Measurements from ENCODE around the gene ARSG. TPM values are rescaled to one million over a fixed set of nuclear protein-coding genes. Genes with fewer than 3 reads are reported as not detected.
"Not testable (repeated sequence)": the region's sequence is repeated elsewhere in the genome, so short reads cannot be mapped to it uniquely, and the experiment has no call there.

ARSG gene
- total RNA-seq, 1 donor from 2014 or later: 6.2 TPM

- H3K27ac Mint-ChIP-seq (ENCODE audit: unreplicated experiment): no peak overlapping the region
- no peak for DNase-seq (ENCODE audit: low read depth, low spot score)
- no peak overlapping the region for H3K4me3 Mint-ChIP-seq
- no peaks in the 10 kb centered on the region for H3K4me1 Mint-ChIP-seq
- TF ChIP-seq CTCF (conservative IDR thresholded peaks at IDR 0.05): no peak
- peaks cover 11% of the 10 kb centered on the region for H3K9me3 Mint-ChIP-seq
- peaks cover 11% of the 10 kb centered on the region for H3K36me3 Mint-ChIP-seq (ENCODE audit: low read depth)
- H3K27me3 Mint-ChIP-seq (ENCODE audit: low read depth): no peaks in the 10 kb centered on the region
These were observed 37.4 kb downstream of the ARSG start for GRCh38 chr17:68328676-68329075.

GRCh38 chr17:68329331-68329730 lies 38.0 kb downstream of the ARSG start:
- Mint-ChIP-seq H3K36me3 (ENCODE audit: low read depth) (peaks cover 11% of the 10 kb centered on the region), H3K27ac (ENCODE audit: unreplicated experiment) (no peak overlapping the region), H3K9me3 (peaks cover 11% of the 10 kb centered on the region), H3K27me3 (ENCODE audit: low read depth) (no peaks in the 10 kb centered on the region), H3K4me3 (no peak overlapping the region), H3K4me1 (no peaks in the 10 kb centered on the region)
- no peak for DNase-seq (ENCODE audit: low read depth, low spot score)
- no peak for TF ChIP-seq CTCF (conservative IDR thresholded peaks at IDR 0.05)

- DNase-seq (ENCODE audit: low read depth, low spot score); H3K4me3 Mint-ChIP-seq; H3K27ac Mint-ChIP-seq (ENCODE audit: unreplicated experiment); H3K4me1 Mint-ChIP-seq; H3K27me3 Mint-ChIP-seq (ENCODE audit: low read depth): not testable (repeated sequence)
- peaks cover 11% of the 10 kb centered on the region for H3K9me3 Mint-ChIP-seq
- H3K36me3 Mint-ChIP-seq (ENCODE audit: low read depth): peaks cover 11% of the 10 kb centered on the region
These were observed 40.6 kb downstream of the ARSG start for GRCh38 chr17:68331932-68332331.

GRCh38 chr17:68334393-68334792 lies 43.1 kb downstream of the ARSG start:
- no peak overlapping the region for H3K4me3 Mint-ChIP-seq
- peaks cover 11% of the 10 kb centered on the region for H3K36me3 Mint-ChIP-seq (ENCODE audit: low read depth)
- H3K27me3 Mint-ChIP-seq (ENCODE audit: low read depth): no peaks in the 10 kb centered on the region
- peaks cover 11% of the 10 kb centered on the region for H3K9me3 Mint-ChIP-seq
- no peak overlapping the region for H3K27ac Mint-ChIP-seq (ENCODE audit: unreplicated experiment)
- no peaks in the 10 kb centered on the region for H3K4me1 Mint-ChIP-seq
- DNase-seq (ENCODE audit: low read depth, low spot score): no peak
- TF ChIP-seq CTCF (conservative IDR thresholded peaks at IDR 0.05): no peak

GRCh38 chr17:68341482-68341881 lies 50.2 kb downstream of the ARSG start:
- Mint-ChIP-seq H3K9me3 (no peaks in the 10 kb centered on the region), H3K27ac (ENCODE audit: unreplicated experiment) (no peak overlapping the region), H3K4me1 (peaks cover 9% of the 10 kb centered on the region), H3K27me3 (ENCODE audit: low read depth) (no peaks in the 10 kb centered on the region), H3K4me3 (no peak overlapping the region), H3K36me3 (ENCODE audit: low read depth) (no peaks in the 10 kb centered on the region)
- no peak for DNase-seq (ENCODE audit: low read depth, low spot score)
- no peak for TF ChIP-seq CTCF (conservative IDR thresholded peaks at IDR 0.05)

- H3K9me3 Mint-ChIP-seq: no peaks in the 10 kb centered on the region
- no peaks in the 10 kb centered on the region for H3K36me3 Mint-ChIP-seq (ENCODE audit: low read depth)
- no peaks in the 10 kb centered on the region for H3K27me3 Mint-ChIP-seq (ENCODE audit: low read depth)
- H3K4me3 Mint-ChIP-seq: no peak overlapping the region
- no peak for TF ChIP-seq CTCF (conservative IDR thresholded peaks at IDR 0.05)
- no peak for DNase-seq (ENCODE audit: low read depth, low spot score)
- no peak overlapping the region for H3K27ac Mint-ChIP-seq (ENCODE audit: unreplicated experiment)
- H3K4me1 Mint-ChIP-seq: peaks cover 9% of the 10 kb centered on the region
These were observed 52.7 kb downstream of the ARSG start for GRCh38 chr17:68343976-68344375.

All from neural crest cell (in vitro differentiated cells).